ENCODE measurements around the gene SYNGAP1.
A peak's percentile ranks its signal among the peaks of the same experiment; 100 is the strongest.

SYNGAP1 gene

DNA sequence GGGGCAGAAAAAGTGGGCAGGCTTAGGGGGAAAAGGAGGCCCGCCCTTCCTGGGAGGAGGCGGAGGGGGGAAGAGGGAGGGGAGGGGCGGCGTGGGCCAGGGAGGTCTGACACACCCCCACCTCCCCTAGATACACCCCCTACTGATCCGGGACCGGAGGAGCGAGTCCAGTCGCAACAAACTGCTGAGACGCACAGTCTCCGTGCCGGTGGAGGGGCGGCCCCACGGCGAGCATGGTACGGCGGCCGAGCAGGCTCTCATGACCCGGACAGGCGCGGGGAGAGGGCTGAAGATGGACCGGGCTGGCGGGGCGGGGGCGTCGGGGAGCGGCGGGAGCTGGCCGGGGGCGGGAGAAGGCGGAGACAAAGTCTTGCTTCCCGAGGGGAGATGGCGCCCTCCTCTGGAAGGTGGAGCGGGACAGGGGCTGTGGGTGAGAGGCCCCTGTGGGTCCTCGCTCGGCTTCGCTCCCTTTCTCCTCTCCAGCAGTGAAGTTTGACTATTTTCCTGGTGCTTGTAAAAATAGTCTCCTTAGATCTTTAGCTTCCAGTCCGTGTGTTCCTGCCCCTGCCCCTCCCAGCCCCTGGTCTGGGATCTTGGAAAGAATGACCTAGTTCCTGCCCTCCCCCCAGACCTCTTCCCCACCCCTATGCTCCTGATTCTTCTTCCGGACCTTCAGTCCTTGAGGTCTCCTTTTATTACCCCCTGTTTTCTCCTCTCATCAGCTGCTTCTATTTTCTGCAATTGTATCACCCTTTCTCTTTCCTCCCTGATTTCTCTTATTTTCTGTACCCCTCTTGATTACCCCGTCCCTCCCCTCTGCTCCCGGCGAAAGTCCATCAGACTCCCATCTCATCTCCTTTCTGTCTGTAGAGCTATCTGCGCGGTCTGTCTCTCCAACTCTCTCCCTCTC is 6.1 kb downstream of the SYNGAP1 start:
- peaks cover 24% of the 10 kb centered on the region for H3K4me1 ChIP-seq (ENCODE audit: low read length)
- DNase-seq: peak; percentile 68
- H3K9me2 ChIP-seq (replicated peaks; ENCODE audit: insufficient read depth, low read length): no peaks in the 10 kb centered on the region
- H3K36me3 ChIP-seq (replicated peaks; ENCODE audit: insufficient read depth, low read length): no peaks in the 10 kb centered on the region
- peak overlapping the region; percentile 61 for H3K9ac ChIP-seq (ENCODE audit: low read length)
- peaks cover 34% of the 10 kb centered on the region for H3K27me3 ChIP-seq (replicated peaks; ENCODE audit: insufficient read depth, low read length)
- H2AFZ ChIP-seq (ENCODE audit: low read length): peak overlapping the region; percentile 64
- H4K20me1 ChIP-seq (ENCODE audit: insufficient read depth, low read length): no peaks in the 10 kb centered on the region
- TF ChIP-seq, protein P1, sequence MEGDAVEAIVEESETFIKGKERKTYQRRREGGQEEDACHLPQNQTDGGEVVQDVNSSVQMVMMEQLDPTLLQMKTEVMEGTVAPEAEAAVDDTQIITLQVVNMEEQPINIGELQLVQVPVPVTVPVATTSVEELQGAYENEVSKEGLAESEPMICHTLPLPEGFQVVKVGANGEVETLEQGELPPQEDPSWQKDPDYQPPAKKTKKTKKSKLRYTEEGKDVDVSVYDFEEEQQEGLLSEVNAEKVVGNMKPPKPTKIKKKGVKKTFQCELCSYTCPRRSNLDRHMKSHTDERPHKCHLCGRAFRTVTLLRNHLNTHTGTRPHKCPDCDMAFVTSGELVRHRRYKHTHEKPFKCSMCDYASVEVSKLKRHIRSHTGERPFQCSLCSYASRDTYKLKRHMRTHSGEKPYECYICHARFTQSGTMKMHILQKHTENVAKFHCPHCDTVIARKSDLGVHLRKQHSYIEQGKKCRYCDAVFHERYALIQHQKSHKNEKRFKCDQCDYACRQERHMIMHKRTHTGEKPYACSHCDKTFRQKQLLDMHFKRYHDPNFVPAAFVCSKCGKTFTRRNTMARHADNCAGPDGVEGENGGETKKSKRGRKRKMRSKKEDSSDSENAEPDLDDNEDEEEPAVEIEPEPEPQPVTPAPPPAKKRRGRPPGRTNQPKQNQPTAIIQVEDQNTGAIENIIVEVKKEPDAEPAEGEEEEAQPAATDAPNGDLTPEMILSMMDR (IDR thresholded peaks at IDR 0.05; ENCODE audit: low read length): peak; percentile 44
- TF ChIP-seq EZH2phosphoT487 (IDR thresholded peaks at IDR 0.05; ENCODE audit: low read length): no peak
- peaks cover 28% of the 10 kb centered on the region for H3F3A ChIP-seq (ENCODE audit: insufficient read depth, low read length)
- H3K27ac ChIP-seq (ENCODE audit: low read length): peak overlapping the region; percentile 52
- peak overlapping the region; percentile 80 for H3K4me3 ChIP-seq (ENCODE audit: low read length)
- H3K4me2 ChIP-seq (ENCODE audit: low read depth, low read length): peak overlapping the region; percentile 87
- no peaks in the 10 kb centered on the region for H3K79me2 ChIP-seq (ENCODE audit: low read length)
- no peaks in the 10 kb centered on the region for H3K9me3 ChIP-seq (replicated peaks; ENCODE audit: insufficient read depth, low read length)

DNA sequence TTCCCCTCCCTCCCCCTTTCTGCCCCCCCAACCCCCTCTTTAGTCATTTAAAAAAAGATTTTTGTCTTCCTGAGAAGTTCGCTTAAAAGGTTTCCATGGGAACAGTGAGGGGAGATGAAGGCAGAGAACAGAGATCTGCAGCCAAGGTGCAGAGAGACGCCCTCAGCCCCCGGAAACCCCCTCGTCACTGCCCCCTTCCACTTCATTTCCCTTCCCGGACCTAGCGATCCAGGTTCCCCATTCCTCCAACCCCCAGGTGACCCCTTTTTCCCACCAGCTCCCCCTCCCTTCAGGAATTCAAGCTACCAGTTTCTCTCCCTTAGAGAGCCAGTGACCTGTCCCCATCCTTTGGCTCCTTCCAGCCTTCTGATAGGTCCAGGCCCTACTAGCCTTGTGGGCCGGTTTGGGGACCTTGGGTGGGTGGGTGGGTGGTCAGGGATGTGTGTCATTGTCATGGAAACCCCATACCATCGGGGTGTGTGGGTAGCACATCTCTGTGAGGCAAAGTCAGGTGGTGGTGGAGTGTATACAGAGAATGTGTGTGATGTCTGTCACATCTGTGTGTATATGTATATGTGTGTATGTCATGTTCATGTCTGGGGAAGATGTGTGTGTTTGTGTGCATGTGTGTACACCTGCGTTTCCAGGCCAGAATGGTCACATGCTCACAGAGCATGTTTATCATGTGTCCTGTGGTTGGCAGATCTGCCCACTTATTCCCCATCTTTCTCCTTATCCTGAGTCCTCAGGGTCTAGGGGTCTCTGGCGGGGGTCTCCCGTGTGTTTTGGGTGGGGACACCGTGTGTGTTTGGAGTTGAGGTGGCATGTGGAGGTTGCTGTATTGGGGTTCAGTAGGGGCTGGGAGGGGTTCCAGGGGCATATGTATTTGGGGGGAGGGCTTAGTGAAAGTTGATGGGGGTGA is 7.0 kb downstream of the SYNGAP1 start:
- no peaks in the 10 kb centered on the region for H4K20me1 ChIP-seq (ENCODE audit: insufficient read depth, low read length)
- peak overlapping the region; percentile 61; the same call in 1 of the 2 replicates for H3K9ac ChIP-seq (ENCODE audit: low read length)
- H3F3A ChIP-seq (ENCODE audit: insufficient read depth, low read length): peaks cover 28% of the 10 kb centered on the region
- peak overlapping the region; percentile 33 for H2AFZ ChIP-seq (ENCODE audit: low read length)
- no peaks in the 10 kb centered on the region for H3K9me3 ChIP-seq (replicated peaks; ENCODE audit: insufficient read depth, low read length)
- H3K27ac ChIP-seq (ENCODE audit: low read length): peak overlapping the region; percentile 52; the same call in 1 of the 2 replicates
- H3K4me1 ChIP-seq (ENCODE audit: low read length): peaks cover 28% of the 10 kb centered on the region
- H3K4me2 ChIP-seq (ENCODE audit: low read depth, low read length): peak overlapping the region; percentile 90
- H3K27me3 ChIP-seq (replicated peaks; ENCODE audit: insufficient read depth, low read length): peaks cover 24% of the 10 kb centered on the region
- H3K4me3 ChIP-seq (ENCODE audit: low read length): peak overlapping the region; percentile 80
- no peaks in the 10 kb centered on the region for H3K9me2 ChIP-seq (replicated peaks; ENCODE audit: insufficient read depth, low read length)
- no peak for DNase-seq
- no peaks in the 10 kb centered on the region for H3K36me3 ChIP-seq (replicated peaks; ENCODE audit: insufficient read depth, low read length)
- TF ChIP-seq EZH2 (optimal IDR thresholded peaks at IDR 0.05; ENCODE audit: low read depth, low read length) (no peak), EZH2phosphoT487 (IDR thresholded peaks at IDR 0.05; ENCODE audit: low read length) (no peak)
- H3K79me2 ChIP-seq (ENCODE audit: low read length): no peaks in the 10 kb centered on the region

DNA sequence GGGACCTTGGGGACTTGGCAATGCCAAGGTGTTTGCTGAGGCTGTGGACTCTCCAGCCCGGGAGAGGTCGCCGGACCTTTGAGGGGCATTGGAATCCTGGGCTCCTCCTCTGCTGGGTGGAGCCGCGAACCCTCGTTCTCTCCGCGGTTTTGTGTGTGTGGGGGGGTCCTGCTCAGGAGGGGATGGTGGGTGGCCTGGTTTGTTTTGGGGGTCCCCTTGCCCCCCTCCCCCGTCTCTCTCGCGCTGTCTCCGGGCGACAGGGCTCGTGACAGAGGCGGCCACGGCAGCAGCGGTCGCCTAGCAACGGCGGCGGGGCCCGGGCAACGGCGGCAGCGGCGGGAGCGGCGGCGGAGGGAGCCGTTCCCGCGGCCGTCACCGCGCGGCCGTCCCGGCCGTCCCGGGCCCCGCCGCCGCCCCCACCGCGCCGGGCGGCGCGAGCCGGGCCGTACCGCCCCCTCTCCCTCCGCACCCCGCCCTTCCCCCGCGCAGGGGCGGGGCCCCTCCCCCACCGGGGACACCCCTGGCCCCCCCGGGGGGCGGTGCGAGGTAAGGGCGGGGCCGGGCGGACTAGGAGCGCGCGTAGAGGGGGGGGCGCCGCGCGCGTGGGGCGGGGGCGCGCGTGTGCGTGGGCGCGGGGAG is 7.8 kb downstream of the SYNGAP1 start:
- H3F3A ChIP-seq (ENCODE audit: insufficient read depth, low read length): peaks cover 28% of the 10 kb centered on the region
- H2AFZ ChIP-seq (ENCODE audit: low read length): peak overlapping the region; percentile 33
- no peaks in the 10 kb centered on the region for H3K79me2 ChIP-seq (ENCODE audit: low read length)
- H4K20me1 ChIP-seq (ENCODE audit: insufficient read depth, low read length): no peaks in the 10 kb centered on the region
- H3K9ac ChIP-seq (ENCODE audit: low read length): peak overlapping the region; percentile 57
- no peaks in the 10 kb centered on the region for H3K36me3 ChIP-seq (replicated peaks; ENCODE audit: insufficient read depth, low read length)
- H3K4me1 ChIP-seq (ENCODE audit: low read length): peaks cover 28% of the 10 kb centered on the region
- H3K27ac ChIP-seq (ENCODE audit: low read length): no peak overlapping the region
- H3K27me3 ChIP-seq (replicated peaks; ENCODE audit: insufficient read depth, low read length): peaks cover 16% of the 10 kb centered on the region
- H3K9me3 ChIP-seq (replicated peaks; ENCODE audit: insufficient read depth, low read length): no peaks in the 10 kb centered on the region
- H3K4me2 ChIP-seq (ENCODE audit: low read depth, low read length): peak overlapping the region; percentile 90
- peak overlapping the region; percentile 76 for H3K4me3 ChIP-seq (ENCODE audit: low read length)
- DNase-seq: no peak
- H3K9me2 ChIP-seq (replicated peaks; ENCODE audit: insufficient read depth, low read length): no peaks in the 10 kb centered on the region
- TF ChIP-seq EZH2 (optimal IDR thresholded peaks at IDR 0.05; ENCODE audit: low read depth, low read length) (no peak), EZH2phosphoT487 (IDR thresholded peaks at IDR 0.05; ENCODE audit: low read length) (no peak)
- TF ChIP-seq, protein P1 (IDR thresholded peaks at IDR 0.05; ENCODE audit: low read length): no peak

All from MM.1S (cell line).